Upper lobe of left lung (tissue), 6 donors: ENCODE measurements around the gene UCN2. TPM values are rescaled to one million over a fixed set of nuclear protein-coding genes. Genes with fewer than 3 reads are reported as not detected.
A peak's percentile ranks its signal among the peaks of the same experiment; 100 is the strongest.

ENCODE experiments used
- ATAC-seq, 2 donors: fragments of 200-7000 bp; cut with Tn5 transposase; one replicate each; pipeline ENCODE4 v1.9.1; 2022; ENCODE audit warnings: mild to moderate bottlenecking in 2 of 2, moderate library complexity in 2 of 2; ENCODE audit not compliant: low FRiP score in 2 of 2
- DNase-seq, 2 donors: peaks; one replicate each; pipeline ENCODE4 v3.0.0-alpha.2; 2019 to 2020
- H3K27ac ChIP-seq, 4 donors: fragments of 200-600 bp; sonication (generic); one replicate each; pipeline ENCODE4 v1.5.1; 2016 to 2019
- H3K27me3 ChIP-seq, 4 donors: fragments of 200-600 bp; sonication (generic); one replicate each; pipeline ENCODE4 v1.5.1; 2017 to 2019
- H3K36me3 ChIP-seq, 4 donors: fragments of 200-600 bp; sonication (generic); one replicate each; pipeline ENCODE4 v1.5.1; 2016 to 2019
- H3K4me1 ChIP-seq, 4 donors: fragments of 200-600 bp; sonication (generic); one replicate each; pipeline ENCODE4 v1.5.1; 2018 to 2019
- H3K4me3 ChIP-seq, 4 donors: fragments of 200-600 bp; sonication (generic); one replicate each; pipeline ENCODE4 v1.5.1; 2017 to 2019; ENCODE audit warnings: mild to moderate bottlenecking in 2 of 4, moderate library complexity in 1 of 4
- H3K9me3 ChIP-seq, 4 donors: fragments of 200-600 bp; sonication (generic); one replicate each; pipeline ENCODE4 v1.5.1; 2018 to 2019
- EP300 ChIP-seq, 4 donors: sonication (generic); formaldehyde crosslinking; IDR thresholded peaks; one replicate each; pipeline ENCODE4 v1.5.1; 2017; ENCODE audit warnings: antibody characterized with exemption in 4 of 4, control low read depth in 2 of 4
- POLR2A ChIP-seq, 4 donors: fragments of 450-650 bp; IDR thresholded peaks; one replicate each; pipeline ENCODE4 v1.5.1; 2016 to 2017; ENCODE audit warnings: antibody characterized with exemption in 4 of 4, mild to moderate bottlenecking in 2 of 4
- POLR2AphosphoS5 ChIP-seq, 2 donors: sonication (generic); formaldehyde crosslinking; IDR thresholded peaks; one replicate each; pipeline ENCODE4 v1.5.1; 2017; ENCODE audit warnings: antibody characterized with exemption in 2 of 2
- WGBS, 2 donors: methylation state at CpG; one replicate each; pipeline ENCODE4 v1.1.5; 2017 to 2018; 5-methylcytosine and 5-hydroxymethylcytosine counted together
- total RNA-seq, 6 donors: library from RNA; depleted of rRNA in 4 of 6; stranded (reverse); fragments of >200 nt in 4 of 6; gene quantifications; one replicate each; pipeline versions ENCODE4 v1.1.0 to v1.2.1, GENCODE V29; 2016 to 2021
- TF ChIP-seq, protein P1 (sequence below), 6 experiments: fragments of 450-650 bp in 4 of 6; fragments of 200-600 bp in 2 of 6; sonication (generic) in 2 of 6; IDR thresholded peaks; one replicate each; pipeline ENCODE4 v1.5.1; 2016 to 2019; ENCODE audit warnings: antibody characterized with exemption in 6 of 6
- donor health status: DM: no; HTN: no; CAD: no; lungs with moderate emphysema.
- donor health status: DM: no; HTN: yes; CAD: no; lungs with severe emphysema.

The UCN2 gene
- total RNA-seq, 6 donors from 2014 or later: not detected

DNA sequence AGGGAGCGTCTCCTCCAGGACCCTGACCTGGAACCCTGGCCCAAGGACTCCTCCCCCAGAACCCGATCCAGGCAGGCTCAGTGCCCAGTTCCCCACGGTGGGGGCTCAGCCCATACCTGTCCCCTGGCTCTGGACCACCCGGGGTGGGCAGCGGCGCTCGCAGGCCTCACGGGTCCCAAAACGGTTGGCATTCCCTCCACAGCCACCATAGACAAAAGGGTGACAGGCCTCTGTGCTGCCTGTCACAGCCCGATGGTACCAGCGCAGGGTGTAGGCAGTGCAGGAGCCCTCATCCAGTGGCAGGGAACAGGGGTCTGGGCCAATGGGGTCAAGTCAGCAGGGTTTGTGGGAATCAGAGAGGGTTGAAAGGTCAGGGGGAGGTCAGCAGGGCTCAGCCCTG is 1.1 kb upstream of the UCN2 start:
- Histone ChIP-seq H3K9me3 (no peaks in the 10 kb centered on the region), H3K4me3 (no peak overlapping the region), H3K36me3 (no peaks in the 10 kb centered on the region), H3K27ac (no peak overlapping the region), H3K4me1 (peaks cover 15 to 26% (median 20%) of the 10 kb centered on the region in 4 donors), H3K27me3 (no peaks in the 10 kb centered on the region)
- ATAC-seq (no peak), DNase-seq (peak in 1 of 2 donors; percentile 76)
- 86 to 100% methylated on average over 1 to 10 of the region's 11 CpGs for WGBS, 2 donors
- TF ChIP-seq POLR2A (IDR thresholded peaks at IDR 0.05): no peak
- TF ChIP-seq POLR2AphosphoS5 (IDR thresholded peaks at IDR 0.05): no peak
- no peak for TF ChIP-seq EP300 (IDR thresholded peaks at IDR 0.05)
- TF ChIP-seq, protein P1, sequence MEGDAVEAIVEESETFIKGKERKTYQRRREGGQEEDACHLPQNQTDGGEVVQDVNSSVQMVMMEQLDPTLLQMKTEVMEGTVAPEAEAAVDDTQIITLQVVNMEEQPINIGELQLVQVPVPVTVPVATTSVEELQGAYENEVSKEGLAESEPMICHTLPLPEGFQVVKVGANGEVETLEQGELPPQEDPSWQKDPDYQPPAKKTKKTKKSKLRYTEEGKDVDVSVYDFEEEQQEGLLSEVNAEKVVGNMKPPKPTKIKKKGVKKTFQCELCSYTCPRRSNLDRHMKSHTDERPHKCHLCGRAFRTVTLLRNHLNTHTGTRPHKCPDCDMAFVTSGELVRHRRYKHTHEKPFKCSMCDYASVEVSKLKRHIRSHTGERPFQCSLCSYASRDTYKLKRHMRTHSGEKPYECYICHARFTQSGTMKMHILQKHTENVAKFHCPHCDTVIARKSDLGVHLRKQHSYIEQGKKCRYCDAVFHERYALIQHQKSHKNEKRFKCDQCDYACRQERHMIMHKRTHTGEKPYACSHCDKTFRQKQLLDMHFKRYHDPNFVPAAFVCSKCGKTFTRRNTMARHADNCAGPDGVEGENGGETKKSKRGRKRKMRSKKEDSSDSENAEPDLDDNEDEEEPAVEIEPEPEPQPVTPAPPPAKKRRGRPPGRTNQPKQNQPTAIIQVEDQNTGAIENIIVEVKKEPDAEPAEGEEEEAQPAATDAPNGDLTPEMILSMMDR (IDR thresholded peaks at IDR 0.05): no peak

GRCh38 chr3:48564022-48564421 is 441 bp upstream of the UCN2 start:
- peak; percentile 46 to 75 for DNase-seq

GRCh38 chr3:48562367-48563095 is 1.1 kb downstream of the UCN2 start:
- Histone ChIP-seq H3K27me3 (no peaks in the 10 kb centered on the region), H3K27ac (no peak overlapping the region), H3K4me1 (peaks cover 27 to 45% (median 36%) of the 10 kb centered on the region in 4 donors), H3K4me3 (no peak overlapping the region), H3K9me3 (no peaks in the 10 kb centered on the region), H3K36me3 (no peaks in the 10 kb centered on the region)
- TF ChIP-seq, protein P1 (IDR thresholded peaks at IDR 0.05): no peak
- TF ChIP-seq POLR2AphosphoS5 (IDR thresholded peaks at IDR 0.05) (no peak), POLR2A (IDR thresholded peaks at IDR 0.05) (no peak), EP300 (IDR thresholded peaks at IDR 0.05) (no peak)
- ATAC-seq (no peak), DNase-seq (peak in 1 of 2 donors; percentile 74)
- 88 to 100% methylated on average over 4 to 20 of the region's 20 CpGs for WGBS, 2 donors

More at GRCh38 chr3:48564022-48564421, 441 bp upstream of the UCN2 start:
- Histone ChIP-seq H3K4me3 (no peak overlapping the region), H3K9me3 (no peaks in the 10 kb centered on the region), H3K4me1 (peaks cover 20 to 32% (median 27%) of the 10 kb centered on the region in 4 donors), H3K27me3 (no peaks in the 10 kb centered on the region), H3K36me3 (no peaks in the 10 kb centered on the region), H3K27ac (no peak overlapping the region)
- 78 to 79% methylated on average over 5 to 10 of the region's 10 CpGs for WGBS, 2 donors
- TF ChIP-seq EP300 (IDR thresholded peaks at IDR 0.05): no peak
- ATAC-seq: peak; percentile 34 to 51

- 18 to 38% methylated on average over 6 to 19 of the region's 21 CpGs for WGBS, 2 donors
- Histone ChIP-seq H3K36me3 (no peaks in the 10 kb centered on the region), H3K4me1 (peaks cover 34 to 53% (median 43%) of the 10 kb centered on the region in 4 donors), H3K4me3 (peak overlapping the region in 3 of 4 donors; percentile 27 to 36 (median 30)), H3K9me3 (no peaks in the 10 kb centered on the region), H3K27ac (peak overlapping the region in 3 of 4 donors; percentile 15 to 78 (median 74)), H3K27me3 (no peaks in the 10 kb centered on the region)
- DNase-seq: peak; percentile 50 to 90
- ATAC-seq: no peak
- TF ChIP-seq POLR2AphosphoS5 (IDR thresholded peaks at IDR 0.05): peak in 1 of 2 donors; percentile 5
- TF ChIP-seq, protein P1 (IDR thresholded peaks at IDR 0.05): peak in 1 of 6 experiments; percentile 16
- peak in 1 of 4 donors; percentile 33 for TF ChIP-seq POLR2A (IDR thresholded peaks at IDR 0.05)
- TF ChIP-seq EP300 (IDR thresholded peaks at IDR 0.05): no peak
Measured at GRCh38 chr3:48561045-48561736, 2.4 kb downstream of the UCN2 start.

DNA sequence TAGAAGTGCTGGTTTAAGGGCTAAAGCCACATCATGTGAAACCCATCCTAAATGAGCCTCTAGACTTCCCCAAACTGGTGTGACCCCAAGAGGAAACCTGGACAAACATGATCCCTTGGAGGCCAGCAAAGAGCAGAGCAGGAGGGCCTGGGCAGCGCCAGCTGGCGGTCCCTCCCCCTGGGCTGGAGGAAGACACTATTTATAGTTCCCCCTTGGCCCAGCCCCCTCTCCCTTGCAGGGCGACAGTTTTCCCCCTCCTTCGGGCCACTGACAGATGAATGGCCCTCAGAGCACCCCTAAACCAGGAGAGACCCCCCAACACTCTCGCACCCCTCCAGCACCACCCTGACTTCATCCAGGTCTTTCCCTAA is 2.9 kb downstream of the UCN2 start:
- DNase-seq: no peak
- peaks cover 37 to 54% (median 48%) of the 10 kb centered on the region in 4 donors for H3K4me1 ChIP-seq
- H3K27ac ChIP-seq: peak overlapping the region; percentile 15 to 78 (median 48)
- no peaks in the 10 kb centered on the region for H3K27me3 ChIP-seq
- TF ChIP-seq POLR2A (IDR thresholded peaks at IDR 0.05): no peak
- no peak for TF ChIP-seq EP300 (IDR thresholded peaks at IDR 0.05)
- no peak for TF ChIP-seq POLR2AphosphoS5 (IDR thresholded peaks at IDR 0.05)
- TF ChIP-seq, protein P1 (IDR thresholded peaks at IDR 0.05): no peak
- no peak for ATAC-seq
- 6 to 18% methylated on average over 5 of the region's 5 CpGs for WGBS, 2 donors
- H3K4me3 ChIP-seq: peak overlapping the region in 3 of 4 donors; percentile 27 to 36 (median 30)
- no peaks in the 10 kb centered on the region for H3K36me3 ChIP-seq
- H3K9me3 ChIP-seq: no peaks in the 10 kb centered on the region
